OCI-LY3 (cell line): ENCODE measurements around the gene FSHR.

Source experiments
- EZH2phosphoT487 ChIP-seq: fragments of 200-600 bp; shearing (Covaris generic); IDR thresholded peaks from 2 replicates; pipeline ENCODE4 v1.6.1; 2018; ENCODE audit warnings: antibody characterized with exemption, mixed run types, low read depth
- TF ChIP-seq, protein P1 (sequence below): fragments of 200-600, 300-600 bp; sonication (generic); IDR thresholded peaks from 2 replicates; pipeline ENCODE4 v1.5.1; 2014; ENCODE audit warnings: antibody characterized with exemption, low read length, low read depth

DNA sequence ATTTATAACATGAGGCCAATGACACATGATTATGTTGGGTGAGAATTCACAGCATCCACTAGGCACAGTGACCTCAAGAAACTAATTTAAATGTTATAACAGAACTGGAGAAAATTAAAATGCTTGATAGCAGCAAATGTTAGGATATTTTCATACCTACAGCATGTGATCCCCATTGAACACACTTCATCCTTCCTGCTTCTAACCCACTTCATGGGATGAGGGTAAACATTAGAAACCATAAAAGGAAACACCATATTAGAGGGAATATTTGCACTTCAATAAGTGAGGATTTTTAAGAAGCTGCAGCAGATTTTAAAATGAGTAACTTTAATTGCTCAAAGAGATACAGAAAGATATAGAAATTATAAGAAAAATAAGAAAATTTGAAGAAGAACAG is 117.1 kb downstream of the FSHR start:
- TF ChIP-seq, protein P1, sequence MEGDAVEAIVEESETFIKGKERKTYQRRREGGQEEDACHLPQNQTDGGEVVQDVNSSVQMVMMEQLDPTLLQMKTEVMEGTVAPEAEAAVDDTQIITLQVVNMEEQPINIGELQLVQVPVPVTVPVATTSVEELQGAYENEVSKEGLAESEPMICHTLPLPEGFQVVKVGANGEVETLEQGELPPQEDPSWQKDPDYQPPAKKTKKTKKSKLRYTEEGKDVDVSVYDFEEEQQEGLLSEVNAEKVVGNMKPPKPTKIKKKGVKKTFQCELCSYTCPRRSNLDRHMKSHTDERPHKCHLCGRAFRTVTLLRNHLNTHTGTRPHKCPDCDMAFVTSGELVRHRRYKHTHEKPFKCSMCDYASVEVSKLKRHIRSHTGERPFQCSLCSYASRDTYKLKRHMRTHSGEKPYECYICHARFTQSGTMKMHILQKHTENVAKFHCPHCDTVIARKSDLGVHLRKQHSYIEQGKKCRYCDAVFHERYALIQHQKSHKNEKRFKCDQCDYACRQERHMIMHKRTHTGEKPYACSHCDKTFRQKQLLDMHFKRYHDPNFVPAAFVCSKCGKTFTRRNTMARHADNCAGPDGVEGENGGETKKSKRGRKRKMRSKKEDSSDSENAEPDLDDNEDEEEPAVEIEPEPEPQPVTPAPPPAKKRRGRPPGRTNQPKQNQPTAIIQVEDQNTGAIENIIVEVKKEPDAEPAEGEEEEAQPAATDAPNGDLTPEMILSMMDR = no peak
- TF ChIP-seq EZH2phosphoT487 = no peak
